Testis (tissue), 2 donors: ENCODE data around the gene PRKAR1B.

Source experiments
- POLR2A ChIP-seq: fragments of 450-650 bp; IDR thresholded peaks from one replicate; pipeline ENCODE4 v1.6.1; 2017; ENCODE audit warnings: antibody characterized with exemption, mild to moderate bottlenecking, moderate library complexity
- TF ChIP-seq, protein P1 (sequence below), 3 experiments: fragments of 450-650 bp in 2 of 3; fragments of 200-600 bp in 1 of 3; sonication (generic) in 1 of 3; IDR thresholded peaks; one replicate each; pipeline ENCODE4 v1.5.1; 2016 to 2019; ENCODE audit warnings: antibody characterized with exemption in 3 of 3, mild to moderate bottlenecking in 2 of 3, moderate library complexity in 1 of 3

DNA sequence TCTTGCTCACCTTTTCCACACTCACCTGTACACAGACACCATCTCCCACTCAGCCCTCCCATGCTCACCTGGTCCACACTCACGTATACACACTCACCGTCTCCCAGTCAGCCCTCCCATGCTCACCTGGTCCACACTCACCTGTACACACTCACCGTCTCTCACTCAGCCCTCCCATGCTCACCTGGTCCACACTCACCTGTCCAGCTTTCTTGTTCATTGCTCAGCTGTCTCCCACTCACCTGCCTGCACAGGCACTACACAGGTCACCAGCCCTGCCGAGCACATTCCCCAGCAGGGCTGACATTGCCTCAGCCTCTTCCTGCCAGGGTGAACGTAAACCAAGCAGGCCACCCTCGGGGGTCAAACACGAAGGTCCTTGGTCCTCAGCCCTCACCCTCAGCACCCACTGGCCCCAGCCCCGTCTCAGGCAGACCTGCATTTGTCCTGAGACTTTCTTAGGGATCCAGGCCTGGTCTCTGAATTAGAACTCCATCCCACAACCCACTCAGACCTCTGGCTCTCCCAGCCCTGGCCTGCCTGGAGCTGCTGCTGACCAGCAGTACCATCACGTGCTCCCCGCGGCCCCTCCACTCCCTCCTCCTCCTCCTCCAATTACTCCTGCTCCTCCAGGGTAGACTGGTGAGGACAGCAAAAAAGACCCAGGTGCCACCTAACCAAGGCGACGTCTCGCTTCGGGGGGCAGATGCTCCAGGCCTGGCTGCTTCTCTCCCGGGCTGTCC is 13.4 kb downstream of the PRKAR1B start:
- TF ChIP-seq POLR2A: no peak
- TF ChIP-seq, protein P1, sequence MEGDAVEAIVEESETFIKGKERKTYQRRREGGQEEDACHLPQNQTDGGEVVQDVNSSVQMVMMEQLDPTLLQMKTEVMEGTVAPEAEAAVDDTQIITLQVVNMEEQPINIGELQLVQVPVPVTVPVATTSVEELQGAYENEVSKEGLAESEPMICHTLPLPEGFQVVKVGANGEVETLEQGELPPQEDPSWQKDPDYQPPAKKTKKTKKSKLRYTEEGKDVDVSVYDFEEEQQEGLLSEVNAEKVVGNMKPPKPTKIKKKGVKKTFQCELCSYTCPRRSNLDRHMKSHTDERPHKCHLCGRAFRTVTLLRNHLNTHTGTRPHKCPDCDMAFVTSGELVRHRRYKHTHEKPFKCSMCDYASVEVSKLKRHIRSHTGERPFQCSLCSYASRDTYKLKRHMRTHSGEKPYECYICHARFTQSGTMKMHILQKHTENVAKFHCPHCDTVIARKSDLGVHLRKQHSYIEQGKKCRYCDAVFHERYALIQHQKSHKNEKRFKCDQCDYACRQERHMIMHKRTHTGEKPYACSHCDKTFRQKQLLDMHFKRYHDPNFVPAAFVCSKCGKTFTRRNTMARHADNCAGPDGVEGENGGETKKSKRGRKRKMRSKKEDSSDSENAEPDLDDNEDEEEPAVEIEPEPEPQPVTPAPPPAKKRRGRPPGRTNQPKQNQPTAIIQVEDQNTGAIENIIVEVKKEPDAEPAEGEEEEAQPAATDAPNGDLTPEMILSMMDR (IDR thresholded peaks at IDR 0.05): no peak
